HG02970 (cell line): ENCODE data around the gene OXER1.

Experiments used
- ATAC-seq: cut with Tn5 transposase; IDR thresholded peaks from one replicate; pipeline ENCODE4 v1.9.1; 2021; ENCODE audit warnings: mild to moderate bottlenecking, moderate library complexity, moderate number of reproducible peaks; ENCODE audit not compliant: unreplicated experiment, low FRiP score

The OXER1 gene

DNA sequence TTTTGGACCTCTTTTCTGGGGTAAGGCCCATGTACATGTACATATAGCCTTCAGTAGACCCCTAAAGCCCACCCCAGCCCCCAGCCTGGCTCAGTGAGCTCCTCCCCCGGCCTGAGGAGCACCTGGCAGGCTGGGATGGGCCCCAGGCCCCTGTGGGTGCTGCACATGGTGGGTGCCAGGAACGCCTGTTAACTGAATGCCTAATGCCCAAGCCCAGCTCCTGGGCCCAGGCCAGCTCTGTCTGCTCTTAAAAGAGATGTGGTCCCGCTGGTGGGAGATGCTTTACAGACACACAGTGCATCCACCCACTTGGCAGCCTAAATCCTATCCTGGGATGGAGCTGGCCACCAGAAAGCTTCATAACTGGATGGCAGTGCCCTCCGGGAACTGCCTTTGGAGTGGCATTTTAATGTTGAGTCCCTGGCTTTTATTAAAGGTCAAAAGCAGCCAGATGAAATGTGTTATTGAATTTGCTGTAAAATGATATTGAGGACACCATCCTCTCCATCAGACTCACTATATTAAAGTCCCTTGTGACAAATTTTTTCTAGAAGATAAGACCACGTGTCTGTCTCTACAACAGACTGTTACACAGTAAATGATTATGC is 7.7 kb upstream of the OXER1 start:
- no peak for ATAC-seq

DNA sequence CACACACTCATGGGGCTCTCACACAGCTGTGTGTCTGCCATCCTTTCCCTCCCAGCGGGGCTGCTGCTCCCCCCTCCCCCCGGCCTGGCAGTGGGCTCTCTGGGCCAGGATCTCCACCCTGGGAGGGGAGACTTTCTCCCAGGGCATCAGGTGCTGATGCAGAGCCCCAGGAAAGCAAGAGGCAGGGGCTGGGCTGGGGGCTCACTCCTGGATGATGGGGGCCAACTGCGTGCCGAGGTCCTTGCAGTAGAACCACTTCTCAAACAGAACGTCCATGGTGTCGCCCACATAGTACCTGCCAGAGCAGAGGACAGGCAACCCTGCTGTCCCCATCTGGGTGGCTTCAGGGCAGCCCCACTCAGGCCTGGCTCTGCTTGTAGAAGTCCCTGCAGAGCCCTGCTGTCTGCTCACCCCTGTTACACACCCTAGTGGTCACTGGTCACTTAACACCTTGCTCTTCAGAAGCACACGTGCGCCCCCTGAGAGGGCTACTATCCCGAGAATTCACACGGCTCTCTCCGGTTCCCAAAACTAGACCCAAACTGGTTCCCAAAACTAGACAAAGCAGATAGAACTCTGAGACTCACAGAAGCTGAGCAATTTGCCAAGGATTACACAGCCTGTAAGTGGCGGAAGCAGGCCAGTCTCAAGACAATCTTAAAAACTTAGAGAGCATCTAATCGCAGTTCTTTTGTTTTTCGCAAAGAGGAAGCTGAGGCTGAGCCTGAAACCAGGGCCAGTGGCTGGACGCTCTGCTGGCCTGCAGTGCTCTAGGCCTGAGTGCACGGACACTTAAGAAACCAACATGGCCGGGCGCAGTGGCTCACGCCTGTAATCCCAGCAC is 6.6 kb upstream of the OXER1 start:
- no peak for ATAC-seq

DNA sequence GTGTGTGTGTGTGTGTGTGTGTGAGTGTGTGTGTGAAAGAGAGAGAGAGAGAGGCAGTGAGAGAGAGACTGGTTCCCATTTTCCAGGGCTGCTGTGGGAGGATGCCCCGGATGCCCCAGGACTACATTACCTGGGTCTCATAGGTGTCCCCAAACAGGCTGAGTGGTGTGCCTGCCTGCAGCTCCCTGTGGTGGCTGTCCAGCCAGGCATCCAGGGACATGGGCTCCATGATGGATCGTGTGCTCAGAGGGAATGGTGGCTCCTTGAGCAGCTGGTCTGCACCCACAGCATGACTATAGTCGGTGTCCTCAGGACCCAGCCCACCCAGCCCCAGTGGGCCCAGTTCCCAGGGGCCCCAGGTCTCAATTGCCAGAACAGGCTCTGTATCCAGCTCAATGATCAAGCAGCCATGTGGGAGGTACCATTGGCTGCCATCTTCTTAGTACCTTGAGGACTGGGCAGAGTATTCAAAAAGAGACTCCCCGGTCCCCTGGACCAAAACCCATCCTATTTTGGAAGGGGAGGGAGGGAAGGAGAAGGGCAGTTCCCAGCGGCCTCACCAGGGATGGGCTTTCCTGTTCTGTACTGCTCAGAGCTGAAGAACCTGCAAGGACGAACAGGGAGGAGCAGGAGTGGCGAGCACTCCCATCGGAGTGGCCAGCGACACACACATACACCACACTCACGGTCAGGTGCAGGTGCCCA is 5.8 kb upstream of the OXER1 start:
- ATAC-seq = no peak

DNA sequence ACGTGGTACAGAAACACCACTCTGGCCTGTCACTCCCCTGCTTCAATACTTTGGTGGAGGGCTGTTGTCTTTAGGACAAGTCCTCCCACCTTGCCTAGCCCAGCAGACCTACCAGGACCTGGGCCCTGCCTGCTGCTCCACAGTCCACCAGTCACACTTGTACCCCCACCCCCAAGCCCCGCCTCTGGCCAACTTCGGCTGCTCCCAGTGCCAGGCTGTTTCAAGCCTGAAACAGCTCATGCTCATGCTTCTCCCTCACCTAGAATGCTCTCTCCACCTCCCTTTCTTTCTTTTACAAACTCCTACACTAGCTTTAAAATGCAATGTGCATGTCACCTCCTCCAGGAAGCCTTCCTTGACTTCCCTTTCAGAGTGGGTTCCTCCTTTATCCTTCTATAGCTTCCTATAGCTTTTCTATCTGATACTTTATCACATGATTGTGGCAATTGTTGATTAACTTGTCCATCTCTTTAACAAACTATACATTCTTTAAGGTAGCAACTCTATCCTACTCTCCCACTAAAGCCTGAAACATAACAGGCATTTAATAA is 4.8 kb upstream of the OXER1 start:
- no peak for ATAC-seq

DNA sequence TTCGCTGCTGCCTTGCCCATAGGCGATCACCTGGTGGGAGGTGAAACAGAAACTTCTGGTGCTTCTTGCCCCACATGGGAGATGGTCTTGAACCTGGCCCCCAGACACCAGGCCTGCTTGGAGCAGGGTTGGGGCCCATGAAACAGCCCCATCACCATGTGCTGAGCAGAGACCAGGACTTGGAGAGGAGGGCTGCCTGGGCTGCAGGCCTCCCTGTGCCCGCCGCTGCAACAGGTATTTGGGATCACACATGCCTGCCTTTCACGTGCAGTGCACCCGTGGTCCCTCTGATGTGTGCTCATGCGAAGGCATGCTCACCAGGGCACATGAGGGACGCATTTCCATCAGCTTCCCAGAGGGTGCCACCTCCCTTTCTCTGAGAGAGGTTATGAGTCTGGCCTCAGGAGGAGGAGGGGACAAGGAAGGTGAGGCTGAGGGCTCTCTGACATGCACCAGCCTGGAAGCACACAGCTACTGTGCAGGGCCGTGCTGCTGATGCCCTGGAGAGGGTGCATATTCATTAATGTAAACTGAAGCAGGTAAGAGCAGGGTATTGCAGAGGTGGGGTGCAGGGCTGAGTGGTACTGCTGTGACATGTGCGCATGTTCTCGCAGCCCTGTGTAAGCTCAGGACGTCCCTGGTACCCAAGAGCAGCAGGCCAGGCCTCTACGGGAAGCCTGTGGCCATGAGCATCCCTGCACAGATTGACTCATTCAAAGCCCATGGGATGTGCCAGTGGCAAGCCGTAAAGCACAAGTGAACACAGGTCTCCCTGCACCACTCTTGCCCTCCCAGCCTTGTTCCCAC is 4.2 kb upstream of the OXER1 start:
- ATAC-seq = no peak

DNA sequence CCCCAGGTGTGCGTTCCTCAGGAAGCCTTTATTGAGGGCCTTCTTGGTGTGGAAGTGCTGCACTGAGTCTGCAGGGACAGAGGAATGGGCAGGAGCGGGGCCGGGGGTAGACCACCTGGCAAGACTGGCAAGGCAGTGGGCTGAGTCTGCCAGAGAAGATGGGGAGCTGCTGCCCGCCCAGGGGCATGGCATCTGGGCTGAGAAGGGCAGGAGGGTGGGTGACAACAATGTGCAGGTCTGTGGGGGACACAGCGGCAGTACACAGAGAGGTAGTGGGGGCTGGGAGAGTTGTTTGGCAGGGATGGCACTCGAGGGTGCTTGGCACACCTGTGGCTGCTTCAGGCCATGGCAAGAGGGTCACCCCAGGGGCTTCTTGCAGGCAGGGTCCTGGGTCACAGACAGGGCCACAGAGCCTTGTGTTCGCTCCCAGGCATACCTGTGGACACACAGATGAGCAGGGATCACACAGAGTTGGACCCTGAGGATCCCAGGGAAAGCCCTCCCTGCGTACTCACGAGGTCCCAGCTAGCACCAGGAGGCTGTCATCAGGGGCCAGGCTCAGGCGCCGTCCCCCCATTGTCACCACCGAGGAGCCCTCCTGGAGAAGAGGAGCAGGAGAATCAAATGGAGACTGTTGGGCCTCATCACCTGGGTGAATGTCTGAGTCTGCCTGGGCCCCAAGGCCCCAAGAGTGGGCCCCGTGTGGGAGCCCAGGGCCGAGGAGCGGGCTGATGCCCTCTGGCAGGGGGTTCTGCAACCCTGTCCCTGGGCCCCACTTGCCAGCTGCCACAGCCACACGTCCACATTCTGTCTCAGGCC is 3.4 kb upstream of the OXER1 start:
- ATAC-seq = no peak

DNA sequence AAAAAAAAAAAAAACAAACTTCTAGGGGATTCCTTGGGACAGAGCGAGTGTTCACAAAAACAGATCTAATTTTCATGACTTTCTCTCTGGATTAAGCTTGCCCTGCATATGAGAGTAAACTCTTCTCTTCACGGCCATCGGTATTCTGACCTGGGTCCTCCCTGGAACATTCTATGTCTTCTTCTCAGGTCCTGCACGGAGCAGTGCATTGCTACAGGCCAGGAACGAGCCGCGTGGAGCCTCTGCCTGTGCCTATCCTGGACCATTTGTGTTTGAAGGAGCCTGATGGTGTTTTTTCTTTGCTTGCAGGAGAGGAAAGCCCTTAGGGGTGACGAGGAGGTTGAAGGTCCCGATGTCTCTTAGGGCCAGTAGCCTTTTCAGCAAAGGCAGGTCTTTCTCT is 1.8 kb upstream of the OXER1 start:
- no peak for ATAC-seq

DNA sequence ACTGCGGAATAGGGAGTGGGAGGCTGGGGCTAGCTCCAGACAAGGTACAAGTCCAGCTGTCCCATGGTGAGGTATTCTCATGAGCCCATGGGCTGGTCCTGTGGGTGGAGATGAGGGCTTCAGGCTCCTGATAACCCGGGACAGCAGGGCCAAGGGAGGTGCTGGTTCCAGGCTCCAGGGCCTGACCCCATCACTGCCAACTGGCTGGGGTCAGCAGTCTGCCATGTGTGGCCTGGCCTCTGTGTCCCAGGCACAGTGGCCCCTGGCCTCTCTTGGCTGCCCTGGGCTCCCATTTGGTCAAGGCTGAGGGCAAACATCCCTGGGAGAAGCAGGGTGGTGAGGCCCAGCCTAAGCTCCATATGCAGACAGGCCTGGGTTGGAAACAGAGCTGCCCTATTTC is 966 bp upstream of the OXER1 start:
- no peak for ATAC-seq

DNA sequence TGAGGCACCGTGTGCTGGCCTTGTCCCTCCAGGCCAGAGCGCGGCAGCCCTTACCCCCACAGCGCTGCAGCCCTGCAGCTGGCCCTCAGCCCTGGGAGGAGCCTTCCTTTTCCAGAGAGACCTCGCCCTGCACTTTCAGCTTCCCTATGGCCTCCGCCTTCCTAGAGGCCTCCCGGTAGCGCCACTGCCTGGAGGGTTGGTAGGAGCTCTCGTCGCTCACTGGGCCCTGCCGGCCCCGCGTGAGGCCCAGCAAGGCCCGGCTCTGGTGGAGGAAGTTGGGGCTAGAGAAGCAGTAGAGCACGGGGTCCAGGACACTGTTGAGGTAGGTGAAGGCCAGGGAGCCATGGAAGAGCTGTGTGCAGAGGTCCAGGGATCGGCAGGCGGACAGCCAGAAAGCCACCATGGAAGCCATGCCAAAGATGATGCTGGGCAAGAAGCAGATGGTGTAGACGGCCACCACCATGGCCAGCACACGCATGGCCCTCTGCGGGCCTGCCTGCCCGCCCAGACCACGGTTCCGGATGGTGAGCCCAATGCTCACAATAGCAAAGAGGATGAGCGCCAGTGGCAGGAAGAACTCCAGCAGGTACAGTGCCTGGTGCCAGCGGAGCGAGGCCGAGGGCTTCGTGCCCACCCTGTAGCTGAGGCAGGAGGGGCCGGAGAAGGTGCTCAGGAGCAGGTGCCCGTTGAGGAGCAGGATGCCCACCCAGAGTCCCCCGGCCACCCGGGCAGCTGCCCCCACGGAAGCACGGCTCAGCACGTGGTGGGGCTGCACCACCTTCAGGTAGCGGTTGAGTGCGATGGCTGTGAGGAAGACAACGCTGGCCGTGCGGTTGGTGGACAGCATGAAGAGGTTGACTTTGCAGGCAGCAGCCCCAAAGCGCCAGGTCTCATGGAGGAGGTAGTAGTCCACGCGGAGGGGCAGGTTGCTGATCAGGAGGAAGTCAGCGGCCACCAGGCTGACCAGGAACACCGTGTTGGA is 821 bp downstream of the OXER1 start:
- no peak for ATAC-seq

DNA sequence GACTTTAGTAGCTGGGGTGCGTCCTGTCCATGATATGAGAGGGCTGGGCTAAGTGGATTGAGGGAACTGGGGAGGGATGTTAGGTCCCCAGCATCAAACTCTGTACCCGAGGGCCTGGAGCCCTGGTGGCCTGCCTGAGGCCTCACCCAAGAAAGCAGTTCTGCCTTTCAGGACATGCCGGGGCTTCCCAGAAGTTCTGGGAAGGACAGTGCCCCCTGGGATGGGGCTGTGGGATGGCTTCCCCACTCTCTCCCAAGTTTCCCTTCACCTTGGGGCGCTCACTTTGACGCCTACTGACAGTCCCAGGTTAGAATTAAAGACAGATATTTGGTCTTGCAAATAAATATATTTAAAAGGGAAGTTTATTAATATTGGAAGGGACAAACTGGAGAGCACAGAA is 1.8 kb downstream of the OXER1 start:
- ATAC-seq = no peak

DNA sequence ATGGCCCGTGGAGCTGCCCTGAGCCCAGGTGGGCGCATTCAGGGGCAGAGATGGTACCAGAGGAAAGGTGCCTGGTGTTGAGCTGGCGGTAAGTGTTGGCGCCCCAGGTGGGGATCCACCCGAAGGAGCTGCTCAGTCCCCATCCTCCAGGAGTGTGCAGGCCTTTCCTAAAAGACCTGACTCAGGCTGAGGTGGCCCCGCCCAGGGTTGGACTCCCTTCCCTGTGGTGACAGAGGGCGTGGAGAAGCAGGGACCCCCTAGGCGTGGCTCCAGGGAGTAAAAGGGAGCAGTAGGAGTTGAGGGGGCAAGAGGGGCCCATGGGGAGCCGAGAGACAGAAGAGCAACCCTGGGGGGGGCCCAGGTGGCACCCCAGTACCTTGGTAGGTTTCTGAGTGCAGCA is 2.4 kb downstream of the OXER1 start:
- no peak for ATAC-seq

DNA sequence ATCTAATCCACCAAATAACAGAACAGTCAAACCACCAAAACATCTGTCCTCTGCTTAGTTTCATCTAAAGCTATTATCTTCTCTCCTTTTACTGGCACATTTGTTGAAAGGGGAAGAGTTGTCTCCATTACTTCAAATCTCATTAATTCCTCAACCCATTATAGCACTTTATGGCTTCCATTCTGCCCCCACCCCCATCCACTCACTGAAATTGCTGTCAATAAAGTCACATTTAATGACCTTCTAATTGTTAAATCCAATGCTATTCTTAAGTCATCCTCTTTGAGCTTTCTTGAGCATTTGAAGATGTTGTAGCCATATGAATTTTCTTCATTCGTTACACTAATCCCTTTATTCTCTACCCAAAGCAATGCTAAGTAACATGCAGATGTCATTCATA is 5.2 kb downstream of the OXER1 start:
- no peak for ATAC-seq

DNA sequence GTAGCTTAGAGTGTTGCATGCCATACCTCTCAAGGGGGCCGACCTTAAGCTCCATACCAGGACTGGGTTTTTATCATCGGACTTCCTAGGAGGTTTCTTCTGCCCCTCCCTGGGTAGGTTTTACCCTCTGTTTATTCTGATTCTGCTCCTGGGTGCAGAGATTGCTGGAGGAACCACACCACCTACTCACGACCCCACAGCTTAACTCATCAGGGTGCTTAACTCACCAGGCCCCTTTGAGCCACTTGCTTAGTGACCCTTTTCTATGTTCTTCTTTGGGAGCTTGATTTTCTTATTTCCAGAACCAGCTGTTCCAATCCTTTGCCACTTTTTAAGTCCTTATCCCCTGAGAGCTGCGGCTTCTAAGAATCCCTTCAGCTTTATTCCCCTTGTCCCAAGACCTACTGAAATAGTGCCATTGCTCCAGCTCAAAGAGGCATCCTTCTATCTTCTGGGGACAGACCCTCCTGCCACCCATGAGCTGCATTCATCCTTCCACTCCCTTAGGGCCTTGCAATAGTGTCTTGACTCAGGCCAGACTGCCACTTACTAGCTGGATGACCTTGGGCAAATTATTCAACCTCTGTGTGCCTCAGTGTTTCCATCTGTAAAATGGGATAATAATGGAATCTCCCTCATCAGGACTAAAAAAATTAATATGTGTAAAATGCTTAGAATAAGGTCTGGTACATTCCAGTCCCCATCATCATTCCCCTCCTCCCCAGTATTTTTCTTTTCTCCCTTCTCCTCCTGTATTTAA is 5.8 kb downstream of the OXER1 start:
- no peak for ATAC-seq

DNA sequence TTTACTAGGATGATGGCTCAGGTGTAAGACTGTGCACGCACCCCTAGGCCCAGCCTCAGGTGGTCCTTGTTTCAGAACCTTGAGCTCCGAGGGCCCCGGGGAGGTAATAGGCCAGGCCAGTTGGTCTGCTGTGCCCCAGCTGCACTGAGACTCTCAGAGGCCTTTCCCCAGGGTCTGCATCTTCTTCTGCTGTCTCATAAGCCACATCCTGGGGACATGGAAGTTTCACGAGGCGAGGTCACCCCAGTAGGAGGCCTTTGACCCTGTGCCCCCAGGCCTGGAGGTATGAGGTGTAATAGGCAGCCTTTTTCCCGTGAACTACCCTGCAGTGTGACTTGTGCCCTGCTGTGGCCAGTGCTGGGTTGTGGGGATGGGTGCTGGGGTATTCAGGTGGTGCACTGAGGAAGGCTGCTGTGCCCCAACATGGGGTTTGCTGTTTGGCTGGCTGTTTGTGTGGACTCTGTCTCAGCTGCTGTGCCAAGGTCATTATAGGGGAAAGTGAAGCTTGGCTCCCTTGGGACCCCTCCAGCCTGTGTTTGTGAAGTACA is 6.9 kb downstream of the OXER1 start:
- ATAC-seq = no peak

DNA sequence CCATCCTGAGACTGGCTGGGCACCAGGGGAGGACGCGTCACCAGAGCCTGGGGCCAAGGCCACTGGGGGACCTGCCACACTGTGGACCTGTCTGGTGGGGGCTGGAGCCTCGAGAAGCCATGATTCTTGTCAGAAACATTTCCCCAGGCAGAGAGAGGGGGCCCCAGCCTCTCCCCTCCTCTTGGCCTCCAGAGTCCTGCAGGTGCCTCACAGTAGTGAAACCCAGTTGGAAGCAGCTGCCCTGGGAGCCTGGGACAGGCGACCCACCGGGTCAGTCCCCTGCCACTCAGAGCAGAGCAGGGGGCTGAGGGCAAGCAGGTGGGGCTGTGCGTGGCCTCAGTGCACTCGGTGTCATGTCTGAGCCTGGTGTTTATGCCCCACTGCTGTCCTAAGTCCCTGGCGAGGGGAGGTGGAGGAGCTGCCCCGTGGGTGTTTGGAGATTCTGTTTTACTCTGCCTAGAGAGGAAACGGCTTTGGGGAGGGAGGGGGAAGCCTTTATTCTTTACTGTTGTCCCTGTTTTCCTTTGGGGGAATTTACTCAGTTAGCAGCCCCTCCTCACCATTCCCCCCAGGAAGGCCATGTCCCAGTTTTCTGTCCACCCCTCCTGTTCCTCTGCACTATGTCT is 7.7 kb downstream of the OXER1 start:
- ATAC-seq = no peak

DNA sequence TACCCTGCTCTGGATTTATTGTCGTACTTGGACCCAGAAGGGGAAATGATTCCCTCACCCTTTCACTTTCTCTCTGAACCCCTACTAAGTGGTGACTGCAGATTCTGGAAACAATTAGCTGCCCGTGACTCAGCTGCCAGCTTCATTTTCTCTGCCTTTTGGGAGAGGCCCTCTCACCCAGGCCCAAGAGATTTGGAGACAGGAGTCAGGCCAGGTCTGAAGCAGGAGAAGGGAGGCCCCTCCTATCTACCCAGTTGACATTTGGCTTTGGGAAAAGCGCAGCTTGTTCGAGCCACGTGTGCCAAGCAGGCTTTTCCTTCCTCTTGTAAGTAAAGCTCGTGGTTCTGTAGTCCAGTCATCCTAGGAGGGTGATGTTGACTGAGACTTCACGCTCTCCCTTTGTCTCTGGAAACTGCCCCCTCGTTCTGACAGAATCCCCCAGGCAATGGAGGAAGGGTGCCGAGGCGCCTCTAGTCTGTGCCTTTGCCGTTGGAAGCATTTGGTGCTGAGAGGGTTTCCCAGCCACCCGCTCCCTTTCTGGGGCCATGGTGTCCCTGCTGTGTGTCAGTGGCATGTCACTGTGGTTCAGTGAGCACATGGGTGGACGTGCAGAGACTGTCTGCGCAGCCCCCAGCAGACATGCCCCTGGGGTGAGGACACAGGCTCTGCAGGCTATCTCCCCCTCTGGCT is 8.6 kb downstream of the OXER1 start:
- no peak for ATAC-seq

DNA sequence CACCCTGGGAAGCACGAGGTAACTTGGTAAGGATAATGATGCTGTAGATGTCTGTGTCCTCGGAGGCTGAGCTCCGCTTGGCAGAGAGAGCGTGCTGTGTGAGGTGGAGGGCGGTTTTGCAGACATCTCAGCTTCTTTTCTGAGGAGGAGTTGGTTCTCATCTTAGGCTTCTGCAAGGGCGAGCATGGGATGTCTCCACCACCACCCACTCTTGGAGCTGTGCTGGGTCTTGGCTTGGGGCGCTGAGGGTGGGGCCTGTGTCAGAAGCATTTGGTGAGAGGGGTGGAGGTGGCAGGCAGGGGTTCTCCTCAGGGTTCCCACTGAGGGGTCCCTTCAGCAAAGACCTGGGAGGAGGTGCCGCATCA is 9.2 kb downstream of the OXER1 start:
- no peak for ATAC-seq
